Peyer's patch (tissue), 4 donors: ENCODE results near the gene PXDN.

Source experiments
- POLR2A ChIP-seq, 2 donors: fragments of 450-650 bp; IDR thresholded peaks; one replicate each; pipeline ENCODE4 v1.5.1; 2017; ENCODE audit warnings: antibody characterized with exemption in 2 of 2, mild to moderate bottlenecking in 2 of 2, moderate library complexity in 2 of 2
- TF ChIP-seq, protein P1 (sequence below), 6 experiments: fragments of 450-650 bp in 4 of 6; fragments of 200-600 bp in 2 of 6; sonication (generic) in 1 of 6; IDR thresholded peaks; one replicate each; pipeline ENCODE4 v1.5.1; 2017 to 2019; ENCODE audit warnings: antibody characterized with exemption in 6 of 6, mild to moderate bottlenecking in 3 of 6, moderate library complexity in 1 of 6

DNA sequence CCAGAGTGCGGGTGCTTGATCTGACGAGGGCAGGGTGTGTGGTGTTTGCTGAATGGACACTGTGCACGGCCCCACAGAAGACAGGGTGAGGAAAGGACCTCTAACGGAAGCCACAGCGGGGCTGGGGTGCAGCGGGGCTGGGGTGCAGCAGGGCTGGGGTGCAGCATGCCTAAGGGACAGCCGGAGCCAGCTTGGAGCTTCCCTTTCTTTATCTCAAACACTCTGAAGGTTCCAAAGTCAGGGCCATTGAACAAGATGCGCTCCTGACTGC is 35.0 kb downstream of the PXDN start:
- TF ChIP-seq, protein P1, sequence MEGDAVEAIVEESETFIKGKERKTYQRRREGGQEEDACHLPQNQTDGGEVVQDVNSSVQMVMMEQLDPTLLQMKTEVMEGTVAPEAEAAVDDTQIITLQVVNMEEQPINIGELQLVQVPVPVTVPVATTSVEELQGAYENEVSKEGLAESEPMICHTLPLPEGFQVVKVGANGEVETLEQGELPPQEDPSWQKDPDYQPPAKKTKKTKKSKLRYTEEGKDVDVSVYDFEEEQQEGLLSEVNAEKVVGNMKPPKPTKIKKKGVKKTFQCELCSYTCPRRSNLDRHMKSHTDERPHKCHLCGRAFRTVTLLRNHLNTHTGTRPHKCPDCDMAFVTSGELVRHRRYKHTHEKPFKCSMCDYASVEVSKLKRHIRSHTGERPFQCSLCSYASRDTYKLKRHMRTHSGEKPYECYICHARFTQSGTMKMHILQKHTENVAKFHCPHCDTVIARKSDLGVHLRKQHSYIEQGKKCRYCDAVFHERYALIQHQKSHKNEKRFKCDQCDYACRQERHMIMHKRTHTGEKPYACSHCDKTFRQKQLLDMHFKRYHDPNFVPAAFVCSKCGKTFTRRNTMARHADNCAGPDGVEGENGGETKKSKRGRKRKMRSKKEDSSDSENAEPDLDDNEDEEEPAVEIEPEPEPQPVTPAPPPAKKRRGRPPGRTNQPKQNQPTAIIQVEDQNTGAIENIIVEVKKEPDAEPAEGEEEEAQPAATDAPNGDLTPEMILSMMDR (IDR thresholded peaks at IDR 0.05), result no peak
- no peak for TF ChIP-seq POLR2A (IDR thresholded peaks at IDR 0.05)
